NCI-H82 (cell line): ENCODE measurements around the gene MCAT.
A peak's percentile ranks its signal among the peaks of the same experiment; 100 is the strongest.
"Not testable (repeated sequence)": the region's sequence is repeated elsewhere in the genome, so short reads cannot be mapped to it uniquely, and the experiment has no call there.

Source experiments
- DNase-seq: peaks from one replicate; lab custom pipeline; 2025; lab: John Stamatoyannopoulos, UW

The MCAT gene

GRCh38 chr22:43154887-43155536 lies 11.8 kb upstream of the MCAT start:
- DNase-seq = no peak

- DNase-seq = no peak
Measured at GRCh38 chr22:43153899-43154298, 10.7 kb upstream of the MCAT start.

GRCh38 chr22:43152357-43153071 lies 9.3 kb upstream of the MCAT start:
- DNase-seq = peak; percentile 27

DNA sequence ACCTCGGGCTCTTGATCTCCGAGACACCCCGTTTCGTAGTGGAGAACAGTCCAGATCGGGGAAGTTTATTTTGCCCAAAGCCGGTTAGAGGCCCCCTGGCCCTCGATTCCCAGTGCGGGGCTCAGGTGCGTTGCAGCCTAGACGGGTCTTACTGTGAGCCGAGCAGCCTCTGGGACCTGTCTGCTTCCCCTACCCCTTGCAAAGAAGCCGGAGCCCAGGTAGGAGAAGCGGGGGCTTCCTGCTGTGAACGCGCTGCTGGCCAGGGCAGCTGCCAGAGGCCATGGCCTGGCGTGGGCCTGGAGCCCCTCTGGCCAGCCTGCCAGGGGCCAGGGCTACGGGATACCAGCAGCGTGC lies 8.8 kb upstream of the MCAT start:
- no peak for DNase-seq

DNA sequence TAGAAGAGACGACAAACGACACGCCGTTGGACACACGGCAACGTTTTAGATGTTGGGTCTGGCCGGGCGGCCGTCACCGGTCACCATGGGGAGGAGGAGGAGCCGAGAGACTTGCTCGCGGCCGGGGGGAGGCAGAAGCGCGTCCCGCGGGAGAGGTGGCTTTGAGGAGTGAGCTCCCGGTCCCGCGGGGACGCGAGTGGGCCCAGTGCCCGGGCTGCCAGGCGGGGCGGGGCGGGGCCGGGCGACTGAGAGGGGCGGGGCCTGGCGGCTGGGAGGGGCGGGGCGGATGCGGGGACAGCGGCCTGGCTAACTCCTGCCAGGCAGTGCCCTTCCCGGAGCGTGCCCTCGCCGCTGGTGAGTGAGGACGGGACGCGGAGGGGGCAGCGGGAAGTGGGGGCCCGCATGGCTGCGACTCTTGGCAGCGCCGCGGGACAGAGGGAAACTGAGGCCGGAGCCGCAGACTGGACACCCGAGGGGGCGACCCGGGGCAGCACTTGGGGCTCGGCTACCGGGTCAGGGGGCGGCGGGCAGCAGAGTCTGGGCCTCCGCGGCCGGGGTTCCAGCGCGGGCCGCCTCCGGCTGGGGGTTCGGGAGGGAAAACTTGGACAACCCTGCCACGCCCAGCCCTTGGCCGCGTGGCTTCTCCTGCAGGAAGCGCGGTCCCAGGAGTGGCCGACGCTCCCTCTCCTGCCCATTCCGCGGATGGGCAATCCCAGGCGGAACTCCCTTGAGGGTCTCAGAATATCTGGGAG lies 8.2 kb upstream of the MCAT start, which contains the start of gene TSPO:
TSPO (plus strand) TSS at position 309 of the 752 bp plus-strand sequence. CDS start 7,680 bp downstream, outside the sequence.
- DNase-seq = peak; percentile 45

GRCh38 chr22:43150731-43151206 lies 7.6 kb upstream of the MCAT start:
- no peak for DNase-seq

GRCh38 chr22:43148581-43148980 lies 5.4 kb upstream of the MCAT start:
- DNase-seq = no peak

DNA sequence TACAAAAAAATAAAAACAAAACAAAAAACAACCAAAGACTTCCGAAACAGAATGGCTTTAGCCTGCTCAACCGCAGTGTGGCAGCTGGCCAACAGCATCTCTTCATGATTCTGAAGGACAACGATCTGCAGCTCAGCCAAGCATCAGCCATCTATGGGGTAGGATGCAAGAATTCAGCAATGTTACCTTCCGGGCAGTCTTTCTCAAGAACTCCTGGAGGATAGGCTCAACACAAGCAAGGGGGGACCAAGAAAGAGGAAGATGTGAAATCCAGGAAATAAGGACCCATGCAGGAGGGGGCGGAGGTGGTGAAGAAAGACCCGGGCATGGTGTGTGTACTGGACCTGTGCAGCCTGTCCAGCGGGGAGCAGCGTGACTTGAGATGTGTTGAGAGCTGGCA lies 4.6 kb upstream of the MCAT start:
- no peak for DNase-seq

GRCh38 chr22:43146332-43146731 lies 3.1 kb upstream of the MCAT start:
- DNase-seq = not testable (repeated sequence)

- DNase-seq = not testable (repeated sequence)
Measured at GRCh38 chr22:43145371-43145770, 2.2 kb upstream of the MCAT start.

DNA sequence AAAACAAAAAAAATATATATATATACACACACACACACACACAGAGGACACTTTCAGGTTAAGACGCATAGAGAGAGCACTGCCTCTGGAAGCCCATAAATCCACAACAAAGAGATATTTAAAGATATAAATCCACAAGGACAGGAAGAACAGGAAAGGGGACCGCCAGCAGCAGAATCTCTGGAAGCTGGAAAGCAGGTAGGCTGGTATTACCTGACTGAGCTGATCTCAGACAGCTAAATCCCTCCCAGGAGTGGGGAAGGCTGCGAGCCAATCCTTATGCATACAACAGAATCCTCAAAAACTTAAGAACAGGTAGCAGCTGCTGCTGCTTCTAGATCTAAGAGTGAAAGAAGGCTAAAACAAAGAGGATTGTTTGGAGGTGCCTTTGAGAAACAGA lies 1.8 kb upstream of the MCAT start:
- DNase-seq = no peak

DNA sequence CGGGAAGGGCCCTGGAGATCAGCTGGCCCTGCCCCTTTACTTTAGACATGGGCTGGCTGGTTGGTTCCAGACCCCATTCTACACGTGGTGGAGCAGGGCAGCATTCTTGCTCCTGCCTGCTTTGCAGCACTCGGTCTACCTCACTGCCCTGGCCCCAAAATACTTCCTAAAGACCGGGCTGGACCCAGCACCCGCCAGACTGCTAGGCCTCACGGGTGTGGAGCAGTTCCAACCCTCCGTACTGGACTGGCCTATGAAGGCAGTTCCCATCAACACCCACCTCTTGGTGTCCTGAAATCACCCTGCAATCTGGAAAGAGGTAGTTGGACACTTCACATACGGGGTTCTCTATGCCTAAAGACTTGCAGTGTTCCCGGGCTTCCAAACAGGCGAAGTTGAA lies 6.4 kb downstream of the MCAT start:
- DNase-seq = no peak

- peak; percentile 58 for DNase-seq
Measured at GRCh38 chr22:43136255-43136654, 6.9 kb downstream of the MCAT start.

- DNase-seq = no peak
Measured at GRCh38 chr22:43135565-43135964, 7.6 kb downstream of the MCAT start.

GRCh38 chr22:43134553-43134952 lies 8.6 kb downstream of the MCAT start:
- DNase-seq = no peak

- no peak for DNase-seq
Measured at GRCh38 chr22:43133401-43133800, 9.8 kb downstream of the MCAT start.

GRCh38 chr22:43131773-43132501 lies 11.3 kb downstream of the MCAT start:
- no peak for DNase-seq

DNA sequence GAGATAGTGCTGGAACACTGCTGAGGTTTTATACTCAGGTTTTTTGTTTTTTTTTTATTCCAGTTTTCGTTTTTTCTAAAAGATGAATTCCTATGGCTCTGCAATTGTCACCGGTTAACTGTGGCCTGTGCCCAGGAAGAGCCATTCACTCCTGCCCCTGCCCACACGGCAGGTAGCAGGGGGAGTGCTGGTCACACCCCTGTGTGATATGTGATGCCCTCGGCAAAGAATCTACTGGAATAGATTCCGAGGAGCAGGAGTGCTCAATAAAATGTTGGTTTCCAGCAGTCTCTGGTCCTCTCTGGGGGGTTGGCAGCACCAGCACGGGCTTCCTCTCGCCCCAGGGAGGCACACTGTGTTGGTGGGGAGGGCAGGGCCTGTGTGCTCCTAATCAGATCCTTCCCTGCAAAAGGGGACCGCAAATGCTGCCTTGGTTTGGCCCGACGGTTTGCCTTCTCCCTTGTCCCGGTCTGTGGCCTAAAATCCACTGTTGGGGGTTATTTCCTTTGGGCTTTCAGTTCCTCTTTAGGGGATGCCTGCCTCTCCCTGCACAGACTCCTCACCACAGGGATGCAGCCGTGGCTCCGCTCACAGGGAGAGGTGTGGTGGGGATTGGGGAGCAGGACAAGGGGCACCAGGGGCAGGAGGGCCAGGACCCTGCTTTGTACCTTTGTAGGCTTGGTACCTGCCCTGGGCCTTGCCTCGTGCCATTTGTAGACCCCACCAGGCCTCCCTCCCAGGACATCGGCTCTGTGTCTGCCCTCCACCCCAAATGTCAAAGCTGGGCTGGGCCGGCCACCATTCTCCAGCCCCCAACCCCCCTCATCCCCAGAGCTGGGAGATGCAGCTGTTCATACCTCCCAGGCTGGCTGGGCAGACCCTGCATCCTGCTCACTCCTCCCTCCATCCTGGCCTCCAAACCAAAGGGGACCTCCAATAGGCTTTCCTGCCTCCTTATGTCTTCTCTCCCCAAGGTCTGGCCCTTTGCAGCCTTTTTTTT lies 13.5 kb downstream of the MCAT start:
- no peak for DNase-seq

DNA sequence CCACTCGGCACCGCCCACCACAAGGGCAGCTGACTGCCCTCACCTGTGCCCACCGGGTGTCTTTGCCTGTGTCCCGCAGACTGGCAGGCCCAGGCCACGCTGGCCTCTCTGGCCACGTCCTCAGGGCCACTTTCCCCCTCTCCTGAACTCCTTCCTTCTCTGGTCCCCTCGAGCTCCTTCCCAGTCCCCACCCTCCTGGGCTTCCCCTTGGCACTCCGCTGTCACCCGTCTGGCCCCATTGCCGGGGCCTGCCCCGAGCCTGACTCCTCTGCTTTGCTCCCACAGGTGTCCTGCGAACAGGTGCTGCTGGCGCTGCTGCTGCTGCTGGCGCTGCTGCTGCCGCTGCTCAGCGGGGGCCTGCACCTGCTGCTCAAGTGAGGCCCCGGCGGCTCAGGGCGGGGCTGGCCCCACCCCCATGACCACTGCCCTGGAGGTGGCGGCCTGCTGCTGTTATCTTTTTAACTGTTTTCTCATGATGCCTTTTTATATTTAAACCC lies 14.2 kb downstream of the MCAT start:
- no peak for DNase-seq

DNA sequence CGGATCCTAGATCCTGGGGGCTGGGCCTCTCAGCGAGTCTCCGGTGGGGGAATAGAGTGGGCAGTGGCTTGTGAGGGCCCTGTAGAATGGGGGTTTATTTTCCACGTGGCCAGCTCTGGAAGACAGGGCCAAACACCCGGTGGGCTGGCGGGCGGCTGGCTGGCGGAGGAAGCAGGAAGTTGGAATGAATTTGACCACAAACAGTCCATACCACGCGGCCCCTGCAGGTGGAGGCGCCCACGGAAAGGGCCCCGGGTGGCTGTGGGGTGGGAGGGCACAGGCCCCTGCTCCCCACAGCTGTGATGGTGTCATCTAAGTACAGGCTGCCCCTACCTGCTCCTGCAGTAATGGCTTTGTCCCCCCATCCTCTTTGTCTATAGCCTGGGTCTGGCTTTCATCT lies 15.1 kb downstream of the MCAT start:
- DNase-seq = no peak
